HCT116 (cell line): ENCODE measurements around the gene BPIFB6. TPM values are rescaled to one million over a fixed set of nuclear protein-coding genes. Genes with fewer than 3 reads are reported as not detected.

ENCODE experiments used
- ATAC-seq: fragments of 200-7000 bp; cut with Tn5 transposase; 2 replicates; pipeline ENCODE4 v1.9.1; 2020; ENCODE audit warnings: mild to moderate bottlenecking, moderate library complexity
- BruUV-seq: library from RNA; stranded (reverse); fragments of 400-500 nt; replicated peaks from 2 replicates; lab custom pipeline; 2021; lab: Mats Ljungman, UMichigan
- CTCF ChIA-PET: fragments of 300-600 bp; sonication (Branson Sonifier 250); formaldehyde crosslinking; loops from one replicate; lab custom pipeline; 2021; ENCODE audit warnings: antibody characterized with exemption; lab: Charles Lee
- POLR2A ChIA-PET: fragments of 300-600, 350-600 bp; sonication (Branson Sonifier 250); formaldehyde crosslinking; loops from one replicate; lab custom pipeline; 2021; ENCODE audit warnings: antibody characterized with exemption; lab: Charles Lee
- RAD21 ChIA-PET, 2 experiments: fragments of 300-600 bp; sonication (Branson Sonifier 250); formaldehyde crosslinking; loops; one replicate each; lab custom pipeline; 2023; ENCODE audit warnings: low total read pairs in 2 of 2; ENCODE audit not compliant: uncharacterized antibody in 2 of 2, unreplicated experiment in 2 of 2, low non-redundant PET in 1 of 2; lab: Charles Lee
- DNase-seq: peaks from one replicate; pipeline ENCODE4 v3.0.0-alpha.2; 2010; ENCODE audit warnings: low read depth, low spot score
- H2AFZ ChIP-seq: fragments of 200-600 bp; shearing (Covaris generic), sonication (generic); 2 replicates; pipeline ENCODE4 v1.6.1; 2017; ENCODE audit warnings: low read depth, mixed run types, mixed read lengths, antibody characterized with exemption, low read length; ENCODE audit not compliant: poor library complexity, severe bottlenecking
- H3K27ac ChIP-seq: 2 replicates; pipeline ENCODE4 v1.5.1; 2012; ENCODE audit warnings: low read depth, low read length
- H3K27me3 ChIP-seq: fragments of 200-600 bp; sonication (generic); 2 replicates; pipeline ENCODE4 v1.6.1; 2016; ENCODE audit warnings: mixed run types, low read length, mixed read lengths; ENCODE audit not compliant: insufficient read depth
- H3K36me3 ChIP-seq, 2 experiments: fragments of 200-500 bp in 1 of 2; fragments of 200-600 bp in 1 of 2; sonication (Bioruptor generic) in 1 of 2; sonication (generic) in 1 of 2; 2 replicates each; pipeline versions ENCODE4 v1.5.1 to v1.6.1; 2014 to 2016; ENCODE audit warnings: low read length in 2 of 2, inconsistent platforms in 1 of 2, mixed read lengths in 1 of 2, mixed run types in 1 of 2; ENCODE audit not compliant: insufficient read depth in 2 of 2, control insufficient read depth in 1 of 2
- H3K4me1 ChIP-seq, 2 experiments: fragments of 200-600 bp in 1 of 2; sonication (generic) in 1 of 2; 2 replicates each; pipeline versions ENCODE4 v1.5.1 to v1.6.1; 2012 to 2017; ENCODE audit warnings: low read length in 2 of 2, inconsistent platforms in 1 of 2, mild to moderate bottlenecking in 1 of 2, mixed read lengths in 1 of 2, mixed run types in 1 of 2, moderate library complexity in 1 of 2; ENCODE audit not compliant: insufficient read depth in 2 of 2, control insufficient read depth in 1 of 2
- H3K4me2 ChIP-seq: fragments of 200-600 bp; sonication (generic); 2 replicates; pipeline ENCODE4 v1.6.1; 2017; ENCODE audit warnings: mixed run types, low read length, mixed read lengths
- H3K4me3 ChIP-seq, 2 experiments: fragments of 200-600 bp in 1 of 2; sonication (generic) in 1 of 2; replicated peaks in 1 of 2; 2 replicates each; pipeline ENCODE4 v1.5.1; 2011 to 2016; ENCODE audit warnings: low read length in 2 of 2, control low read depth in 1 of 2, low read depth in 1 of 2, mild to moderate bottlenecking in 1 of 2, mixed read lengths in 1 of 2, mixed run types in 1 of 2
- H3K79me2 ChIP-seq: fragments of 200-600 bp; sonication (generic); 2 replicates; pipeline ENCODE4 v1.6.1; 2017; ENCODE audit warnings: mild to moderate bottlenecking, mixed run types, low read length, moderate library complexity, mixed read lengths; ENCODE audit not compliant: insufficient read depth
- H3K9ac ChIP-seq: fragments of 200-600 bp; sonication (generic); 2 replicates; pipeline ENCODE4 v1.6.1; 2016; ENCODE audit warnings: low read length, mixed read lengths
- H3K9me2 ChIP-seq: fragments of 200-600 bp; sonication (generic), shearing (Covaris generic); 2 replicates; pipeline ENCODE4 v1.6.1; 2017; ENCODE audit warnings: mixed run types, mild to moderate bottlenecking, moderate library complexity; ENCODE audit not compliant: insufficient read depth
- H3K9me3 ChIP-seq, 2 experiments: fragments of 200-500 bp in 1 of 2; fragments of 200-600 bp in 1 of 2; sonication (Bioruptor generic) in 1 of 2; sonication (generic) in 1 of 2; 2 replicates each; pipeline ENCODE4 v1.6.1; 2014 to 2017; ENCODE audit warnings: low read length in 2 of 2, mixed read lengths in 2 of 2, inconsistent platforms in 1 of 2, low read depth in 1 of 2, mild to moderate bottlenecking in 1 of 2, mixed run types in 1 of 2, moderate library complexity in 1 of 2; ENCODE audit not compliant: control insufficient read depth in 1 of 2, insufficient read depth in 1 of 2
- H4K20me1 ChIP-seq: fragments of 200-600 bp; sonication (generic), shearing (Covaris generic); 2 replicates; pipeline ENCODE4 v1.6.1; 2017; ENCODE audit warnings: mixed run types, mild to moderate bottlenecking, moderate library complexity; ENCODE audit not compliant: insufficient read depth
- ATF3 ChIP-seq: IDR thresholded peaks from 2 replicates; pipeline ENCODE4 v1.6.1; 2012
- CBX3 ChIP-seq: IDR thresholded peaks from 2 replicates; pipeline ENCODE4 v1.6.1; 2012; ENCODE audit warnings: low read depth
- CTCF ChIP-seq, 3 experiments: fragments of 200-600 bp in 1 of 3; sonication (generic) in 1 of 3; IDR thresholded peaks in 2 of 3; conservative IDR thresholded peaks in 1 of 3; 2 replicates each; pipeline ENCODE4 v1.5.1; 2012 to 2017; ENCODE audit warnings: low read depth in 2 of 3, low read length in 2 of 3, antibody characterized with exemption in 1 of 3, borderline replicate concordance in 1 of 3, control low read depth in 1 of 3, mild to moderate bottlenecking in 1 of 3, mixed read lengths in 1 of 3, mixed run types in 1 of 3, moderate library complexity in 1 of 3; ENCODE audit not compliant: insufficient read depth in 1 of 3
- EGR1 ChIP-seq: IDR thresholded peaks from 2 replicates; pipeline ENCODE4 v1.6.1; 2012; ENCODE audit warnings: low read depth
- ELF1 ChIP-seq: IDR thresholded peaks from 2 replicates; pipeline ENCODE4 v1.6.1; 2012; ENCODE audit warnings: low read depth, borderline replicate concordance
- EZH2 ChIP-seq: fragments of 200-600 bp; sonication (generic); IDR thresholded peaks from 2 replicates; pipeline ENCODE4 v1.6.1; 2017; ENCODE audit warnings: antibody characterized with exemption, mixed run types
- FOSL1 ChIP-seq: IDR thresholded peaks from 2 replicates; pipeline ENCODE4 v1.6.1; 2012; ENCODE audit warnings: low read depth
- POLR2A ChIP-seq: IDR thresholded peaks from 2 replicates; pipeline ENCODE4 v1.7.0; 2011; ENCODE audit warnings: borderline replicate concordance; ENCODE audit not compliant: insufficient read depth, insufficient read length; ENCODE audit errors: extremely low read depth
- REST ChIP-seq: IDR thresholded peaks from 2 replicates; pipeline ENCODE4 v1.6.1; 2012; ENCODE audit warnings: low read depth
- SIN3A ChIP-seq: IDR thresholded peaks from 2 replicates; pipeline ENCODE4 v1.6.1; 2012; ENCODE audit warnings: low read depth
- TCF7L2 ChIP-seq: IDR thresholded peaks from 2 replicates; pipeline ENCODE4 v1.7.0; 2011; ENCODE audit warnings: borderline replicate concordance, inconsistent platforms; ENCODE audit not compliant: insufficient read depth, insufficient read length; ENCODE audit errors: extremely low read depth
- intact Hi-C: fragments of 100-400 bp; cut with micrococcal nuclease; formaldehyde crosslinking; loops from 2 replicates; pipeline ENCODE4 v1.10.0; 2022
- total RNA-seq: library from RNA; stranded (reverse); gene quantifications from one replicate; pipeline ENCODE4 v1.2.1, GENCODE V29; 2021; ENCODE audit not compliant: unreplicated experiment

BPIFB6 gene
- total RNA-seq, 1 experiment from 2014 or later: not detected

GRCh38 chr20:33071198-33071597 lies 39.8 kb downstream of the BPIFB6 start:
- H3K79me2 ChIP-seq: no peaks in the 10 kb centered on the region
- peaks cover 0 to 2% of the 10 kb centered on the region in 2 experiments; a peak in 1 of 4 replicates for H3K4me1 ChIP-seq
- H2AFZ ChIP-seq: no peak overlapping the region
- H4K20me1 ChIP-seq: no peaks in the 10 kb centered on the region
- ATAC-seq (no peak), DNase-seq (no peak)
- H3K4me3 ChIP-seq: no peak overlapping the region
- no peak overlapping the region for H3K4me2 ChIP-seq
- TF ChIP-seq POLR2A: no peak
- no peak for TF ChIP-seq REST
- TF ChIP-seq EGR1: no peak
- no peak for TF ChIP-seq ELF1
- no peak for TF ChIP-seq SIN3A
- TF ChIP-seq EZH2: no peak
- TF ChIP-seq FOSL1: no peak
- TF ChIP-seq CBX3: no peak
- TF ChIP-seq CTCF (IDR thresholded peaks at IDR 0.05 in 2 of 3, conservative IDR thresholded peaks at IDR 0.05 in 1 of 3; ENCODE audit: borderline replicate concordance in 1 of 3, insufficient read depth in 1 of 3, low read depth in 2 of 3, low read length in 2 of 3): no peak
- no peak for TF ChIP-seq ATF3
- TF ChIP-seq TCF7L2: no peak
- ChIA-PET CTCF (no interaction called here), RAD21 (no interaction called here), POLR2A (no interaction called here)
- H3K36me3 ChIP-seq: no peaks in the 10 kb centered on the region
- BruUV-seq: no TSS peak
- H3K9me3 ChIP-seq: no peaks in the 10 kb centered on the region
- no peak overlapping the region for H3K9ac ChIP-seq
- no peaks in the 10 kb centered on the region for H3K9me2 ChIP-seq
- intact Hi-C loops: no loop called here
- no peak overlapping the region for H3K27ac ChIP-seq
- H3K27me3 ChIP-seq: no peaks in the 10 kb centered on the region
